ENCODE data around the gene BACE2. TPM values are rescaled to one million over a fixed set of nuclear protein-coding genes. Genes with fewer than 3 reads are reported as not detected.

BACE2 gene
- total and polyA plus RNA-seq, 4 donors = 1.7 to 16.7 (median 5.6) TPM

DNA sequence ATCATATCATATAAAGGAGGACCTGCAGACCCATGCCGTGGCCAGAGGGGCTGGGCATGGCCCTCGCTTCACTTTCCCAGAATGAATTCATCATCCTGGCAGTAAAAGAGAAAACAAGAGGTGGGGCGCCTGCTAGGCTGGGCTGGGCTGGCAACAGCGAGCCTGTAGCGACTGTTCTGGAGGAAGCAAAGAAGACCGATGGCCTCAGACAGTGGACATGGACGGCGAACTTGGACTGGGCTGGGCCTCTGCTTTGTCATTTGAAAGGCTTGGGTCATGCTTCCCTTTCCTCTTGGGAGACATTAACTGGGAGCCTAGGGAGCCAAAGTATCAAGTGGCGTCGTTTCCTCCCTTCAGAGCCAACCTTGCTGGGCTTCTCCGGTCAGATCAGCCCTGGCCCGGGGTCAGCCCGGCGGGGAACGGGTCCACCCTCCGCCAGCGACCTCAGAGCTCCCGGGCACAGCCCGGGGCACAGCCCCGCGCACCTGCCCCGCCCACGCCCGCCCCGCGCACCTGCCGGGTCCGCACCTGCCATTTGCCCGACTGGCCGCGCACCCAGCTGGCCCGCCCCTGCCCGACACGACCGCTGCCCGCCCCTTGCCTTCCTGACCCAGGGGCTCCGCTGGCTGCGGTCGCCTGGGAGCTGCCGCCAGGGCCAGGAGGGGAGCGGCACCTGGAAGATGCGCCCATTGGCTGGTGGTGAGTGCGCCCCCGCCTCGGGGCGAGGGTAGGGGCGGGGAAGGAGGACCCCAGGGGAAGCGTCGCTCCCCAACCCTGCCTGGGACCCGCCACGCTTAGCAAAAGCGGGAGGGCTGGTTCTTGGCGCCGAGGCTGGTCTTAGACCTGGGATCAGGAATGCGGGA, 148.5 kb downstream of the BACE2 start, which contains the start of gene FAM3B:
FAM3B (plus strand) TSS at position 602 of the 863 bp plus-strand sequence; CDS start at position 681, 79 bp downstream.
- TF ChIP-seq, protein P1, sequence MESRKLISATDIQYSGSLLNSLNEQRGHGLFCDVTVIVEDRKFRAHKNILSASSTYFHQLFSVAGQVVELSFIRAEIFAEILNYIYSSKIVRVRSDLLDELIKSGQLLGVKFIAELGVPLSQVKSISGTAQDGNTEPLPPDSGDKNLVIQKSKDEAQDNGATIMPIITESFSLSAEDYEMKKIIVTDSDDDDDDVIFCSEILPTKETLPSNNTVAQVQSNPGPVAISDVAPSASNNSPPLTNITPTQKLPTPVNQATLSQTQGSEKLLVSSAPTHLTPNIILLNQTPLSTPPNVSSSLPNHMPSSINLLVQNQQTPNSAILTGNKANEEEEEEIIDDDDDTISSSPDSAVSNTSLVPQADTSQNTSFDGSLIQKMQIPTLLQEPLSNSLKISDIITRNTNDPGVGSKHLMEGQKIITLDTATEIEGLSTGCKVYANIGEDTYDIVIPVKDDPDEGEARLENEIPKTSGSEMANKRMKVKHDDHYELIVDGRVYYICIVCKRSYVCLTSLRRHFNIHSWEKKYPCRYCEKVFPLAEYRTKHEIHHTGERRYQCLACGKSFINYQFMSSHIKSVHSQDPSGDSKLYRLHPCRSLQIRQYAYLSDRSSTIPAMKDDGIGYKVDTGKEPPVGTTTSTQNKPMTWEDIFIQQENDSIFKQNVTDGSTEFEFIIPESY (IDR thresholded peaks at IDR 0.05) = no peak
- TF ChIP-seq, protein P2, sequence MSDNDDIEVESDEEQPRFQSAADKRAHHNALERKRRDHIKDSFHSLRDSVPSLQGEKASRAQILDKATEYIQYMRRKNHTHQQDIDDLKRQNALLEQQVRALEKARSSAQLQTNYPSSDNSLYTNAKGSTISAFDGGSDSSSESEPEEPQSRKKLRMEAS (IDR thresholded peaks at IDR 0.05) = no peak
- no peak for TF ChIP-seq SP1 (IDR thresholded peaks at IDR 0.05)
- no peak for TF ChIP-seq FOXA1 (IDR thresholded peaks at IDR 0.05)
- TF ChIP-seq, protein P3, sequence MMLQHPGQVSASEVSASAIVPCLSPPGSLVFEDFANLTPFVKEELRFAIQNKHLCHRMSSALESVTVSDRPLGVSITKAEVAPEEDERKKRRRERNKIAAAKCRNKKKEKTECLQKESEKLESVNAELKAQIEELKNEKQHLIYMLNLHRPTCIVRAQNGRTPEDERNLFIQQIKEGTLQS (IDR thresholded peaks at IDR 0.05) = no peak
- TF ChIP-seq RXRA (IDR thresholded peaks at IDR 0.05) = no peak
- no peak for TF ChIP-seq FOXA2 (IDR thresholded peaks at IDR 0.05)
- TF ChIP-seq JUND (IDR thresholded peaks at IDR 0.05) = no peak
- no peak for TF ChIP-seq RAD21 (IDR thresholded peaks at IDR 0.05)
- TF ChIP-seq, protein P4, sequence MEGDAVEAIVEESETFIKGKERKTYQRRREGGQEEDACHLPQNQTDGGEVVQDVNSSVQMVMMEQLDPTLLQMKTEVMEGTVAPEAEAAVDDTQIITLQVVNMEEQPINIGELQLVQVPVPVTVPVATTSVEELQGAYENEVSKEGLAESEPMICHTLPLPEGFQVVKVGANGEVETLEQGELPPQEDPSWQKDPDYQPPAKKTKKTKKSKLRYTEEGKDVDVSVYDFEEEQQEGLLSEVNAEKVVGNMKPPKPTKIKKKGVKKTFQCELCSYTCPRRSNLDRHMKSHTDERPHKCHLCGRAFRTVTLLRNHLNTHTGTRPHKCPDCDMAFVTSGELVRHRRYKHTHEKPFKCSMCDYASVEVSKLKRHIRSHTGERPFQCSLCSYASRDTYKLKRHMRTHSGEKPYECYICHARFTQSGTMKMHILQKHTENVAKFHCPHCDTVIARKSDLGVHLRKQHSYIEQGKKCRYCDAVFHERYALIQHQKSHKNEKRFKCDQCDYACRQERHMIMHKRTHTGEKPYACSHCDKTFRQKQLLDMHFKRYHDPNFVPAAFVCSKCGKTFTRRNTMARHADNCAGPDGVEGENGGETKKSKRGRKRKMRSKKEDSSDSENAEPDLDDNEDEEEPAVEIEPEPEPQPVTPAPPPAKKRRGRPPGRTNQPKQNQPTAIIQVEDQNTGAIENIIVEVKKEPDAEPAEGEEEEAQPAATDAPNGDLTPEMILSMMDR (IDR thresholded peaks at IDR 0.05; ENCODE audit: low read depth, low read length, missing input control) = no peak
- no peak for TF ChIP-seq EGR1 (IDR thresholded peaks at IDR 0.05; ENCODE audit: low read depth in 2 of 2)
- TF ChIP-seq HNF4G (IDR thresholded peaks at IDR 0.05) = no peak
- no peak for TF ChIP-seq NR2F2 (IDR thresholded peaks at IDR 0.05)
- TF ChIP-seq YY1 (IDR thresholded peaks at IDR 0.05) = no peak
- TF ChIP-seq, protein P5, sequence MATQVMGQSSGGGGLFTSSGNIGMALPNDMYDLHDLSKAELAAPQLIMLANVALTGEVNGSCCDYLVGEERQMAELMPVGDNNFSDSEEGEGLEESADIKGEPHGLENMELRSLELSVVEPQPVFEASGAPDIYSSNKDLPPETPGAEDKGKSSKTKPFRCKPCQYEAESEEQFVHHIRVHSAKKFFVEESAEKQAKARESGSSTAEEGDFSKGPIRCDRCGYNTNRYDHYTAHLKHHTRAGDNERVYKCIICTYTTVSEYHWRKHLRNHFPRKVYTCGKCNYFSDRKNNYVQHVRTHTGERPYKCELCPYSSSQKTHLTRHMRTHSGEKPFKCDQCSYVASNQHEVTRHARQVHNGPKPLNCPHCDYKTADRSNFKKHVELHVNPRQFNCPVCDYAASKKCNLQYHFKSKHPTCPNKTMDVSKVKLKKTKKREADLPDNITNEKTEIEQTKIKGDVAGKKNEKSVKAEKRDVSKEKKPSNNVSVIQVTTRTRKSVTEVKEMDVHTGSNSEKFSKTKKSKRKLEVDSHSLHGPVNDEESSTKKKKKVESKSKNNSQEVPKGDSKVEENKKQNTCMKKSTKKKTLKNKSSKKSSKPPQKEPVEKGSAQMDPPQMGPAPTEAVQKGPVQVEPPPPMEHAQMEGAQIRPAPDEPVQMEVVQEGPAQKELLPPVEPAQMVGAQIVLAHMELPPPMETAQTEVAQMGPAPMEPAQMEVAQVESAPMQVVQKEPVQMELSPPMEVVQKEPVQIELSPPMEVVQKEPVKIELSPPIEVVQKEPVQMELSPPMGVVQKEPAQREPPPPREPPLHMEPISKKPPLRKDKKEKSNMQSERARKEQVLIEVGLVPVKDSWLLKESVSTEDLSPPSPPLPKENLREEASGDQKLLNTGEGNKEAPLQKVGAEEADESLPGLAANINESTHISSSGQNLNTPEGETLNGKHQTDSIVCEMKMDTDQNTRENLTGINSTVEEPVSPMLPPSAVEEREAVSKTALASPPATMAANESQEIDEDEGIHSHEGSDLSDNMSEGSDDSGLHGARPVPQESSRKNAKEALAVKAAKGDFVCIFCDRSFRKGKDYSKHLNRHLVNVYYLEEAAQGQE (IDR thresholded peaks at IDR 0.05) = no peak
- TF ChIP-seq TAF1 (conservative IDR thresholded peaks at IDR 0.05) = no peak
- TF ChIP-seq HNF4A (conservative IDR thresholded peaks at IDR 0.05) = no peak
- TF ChIP-seq GABPA (IDR thresholded peaks at IDR 0.05 in 1 of 2, conservative IDR thresholded peaks at IDR 0.05 in 1 of 2) = no peak
- Histone ChIP-seq H3K9me3 (ENCODE audit: control insufficient read depth in 4 of 4, low read length in 3 of 4) (no peaks in the 10 kb centered on the region), H3K4me1 (ENCODE audit: control insufficient read depth in 4 of 4, insufficient read depth in 4 of 4, low read length in 3 of 4) (peaks cover 0 to 4% (median 0%) of the 10 kb centered on the region in 4 donors), H3K27me3 (ENCODE audit: control insufficient read depth in 4 of 4, insufficient read depth in 4 of 4, low read length in 3 of 4) (peaks cover 0 to 5% (median 1%) of the 10 kb centered on the region in 4 donors), H3K4me3 (ENCODE audit: low read depth in 1 of 3, low read length in 3 of 3) (peak within 1 kb of the TSS in 1 of 3 donors; percentile 32), H3K36me3 (ENCODE audit: control insufficient read depth in 4 of 4, insufficient read depth in 3 of 4, low read depth in 1 of 4, low read length in 3 of 4) (no peaks in the 10 kb centered on the region), H3K27ac (ENCODE audit: low read depth in 1 of 2, low read length in 2 of 2) (no peak within 1 kb of the TSS), H3K9ac (ENCODE audit: low read depth in 1 of 2, low read length in 2 of 2) (no peak within 1 kb of the TSS)
- peak; percentile 50 for DNase-seq (ENCODE audit: low spot score)
- WGBS = 9% methylated on average over 55 of the region's 55 CpGs

Data from liver (tissue), 9 donors.